Stimulated activated CD8-positive, alpha-beta memory T cell treated with anti-CD3 and anti-CD28 coated beads, Interleukin-15, amount 100 ng/mL, for 48 hours (primary cell): ENCODE data around the gene FAU.

ENCODE experiments used
- DNase-seq, 2 donors: peaks; one replicate each; pipeline ENCODE4 v3.0.0-alpha.2; 2020; ENCODE audit warnings: low read depth in 2 of 2

The FAU gene

GRCh38 chr11:65078151-65078550 is 43.8 kb downstream of the FAU start:
- DNase-seq, result peak; percentile 40 to 42

GRCh38 chr11:65077451-65077850 is 44.5 kb downstream of the FAU start:
- DNase-seq, result no peak

- no peak for DNase-seq
Observed at GRCh38 chr11:65072631-65072966, 49.3 kb downstream of the FAU start.

- DNase-seq, result no peak
Observed at GRCh38 chr11:65071907-65072630, 49.9 kb downstream of the FAU start.
